Measurements from ENCODE around the gene TSPEAR.

The TSPEAR gene

DNA sequence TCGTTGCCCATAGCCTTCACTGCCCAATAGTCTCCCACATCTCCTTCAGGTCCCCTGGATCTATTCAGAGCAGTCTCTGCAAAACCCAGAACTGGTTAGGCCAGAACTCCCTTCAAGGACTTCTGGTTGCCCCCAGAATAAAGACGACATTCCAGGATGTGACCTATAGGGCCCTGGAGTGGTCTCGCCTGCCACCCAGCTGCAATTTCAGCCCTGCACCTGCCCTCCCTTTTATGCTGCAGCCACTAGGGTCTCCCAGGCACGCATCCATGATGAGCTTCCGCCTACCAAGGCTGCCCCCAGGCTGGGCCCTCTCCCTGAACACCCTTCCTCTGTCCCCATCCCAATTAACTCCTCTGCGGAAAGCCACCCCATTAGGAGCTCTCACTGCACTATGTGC is 7.2 kb upstream of the TSPEAR start:
- DNase-seq, result no peak

DNA sequence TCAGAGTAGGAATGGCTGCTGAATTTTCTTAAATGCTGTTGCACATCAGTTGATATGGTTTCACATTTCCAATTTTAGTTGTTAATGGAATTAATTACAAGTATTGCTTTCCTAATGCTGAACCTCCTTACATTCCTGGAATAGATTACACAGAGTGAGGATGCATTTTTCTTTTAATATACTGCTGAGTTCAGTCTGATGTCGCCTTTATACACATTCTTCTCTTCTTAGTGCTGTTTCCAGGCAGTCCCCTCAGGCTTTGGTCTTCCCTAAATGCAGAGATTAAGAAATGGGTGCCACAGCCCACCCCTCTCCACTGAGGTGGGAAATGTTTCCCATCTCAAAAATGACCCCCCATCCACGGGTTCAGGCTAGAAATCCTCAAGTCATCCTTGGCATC is 6.7 kb upstream of the TSPEAR start:
- DNase-seq, result no peak

DNA sequence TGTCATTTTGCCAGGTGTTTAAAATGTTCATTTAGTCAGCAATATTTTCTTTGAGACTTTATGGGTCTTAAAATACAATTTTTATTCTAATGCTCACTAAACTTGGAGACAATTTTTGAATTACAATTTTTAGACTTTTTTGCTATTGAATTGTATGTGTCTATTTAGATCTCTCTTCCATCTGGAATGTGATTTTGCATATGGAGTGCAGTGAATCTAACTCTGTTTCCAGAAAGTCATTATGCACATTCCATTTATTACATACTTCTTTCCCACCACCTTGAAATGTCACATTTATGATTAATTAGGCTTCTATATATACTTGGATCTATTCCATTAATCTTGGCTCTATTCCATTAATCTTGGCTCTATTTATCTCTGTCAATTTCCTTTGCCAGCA is 5.6 kb upstream of the TSPEAR start:
- DNase-seq, result no peak

DNA sequence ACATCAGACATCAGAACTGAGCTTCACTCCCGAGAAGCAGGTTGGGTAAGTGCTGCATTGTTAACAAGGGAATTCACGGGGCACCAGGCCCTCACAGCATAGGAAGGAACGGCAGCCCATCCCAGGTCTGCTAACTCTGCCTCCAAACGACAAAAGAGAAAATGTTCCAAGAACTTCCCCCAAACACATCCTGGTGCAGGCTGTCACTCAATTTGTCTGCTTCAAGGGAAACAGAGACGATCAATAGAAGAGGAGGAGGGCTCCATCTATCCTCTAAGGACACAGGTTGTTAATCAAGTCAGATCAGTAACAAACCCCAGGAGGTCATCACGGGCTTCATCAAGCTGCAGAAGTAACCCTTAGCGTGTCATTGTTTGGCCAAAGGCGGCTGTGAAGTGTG is 3.5 kb upstream of the TSPEAR start:
- DNase-seq, result no peak

DNA sequence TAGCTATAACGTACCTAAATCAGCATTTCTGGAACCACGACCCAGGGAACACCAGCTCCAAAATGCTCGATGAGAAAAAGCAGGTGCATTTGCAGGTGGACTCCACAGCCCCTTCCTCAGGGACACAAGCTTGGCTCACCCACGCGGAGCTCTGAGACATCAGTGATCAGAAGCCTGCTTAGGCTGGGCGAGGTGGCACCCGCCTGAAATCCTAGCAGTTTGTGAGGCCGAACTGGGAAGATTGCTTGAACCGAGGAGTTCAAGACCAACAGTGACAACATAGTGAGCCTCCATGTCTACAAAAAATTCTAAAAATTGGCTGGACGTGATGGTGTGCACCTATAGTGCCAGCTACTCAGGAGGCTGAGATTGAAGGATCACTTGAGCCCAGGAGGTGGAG is 2.5 kb upstream of the TSPEAR start:
- no peak for DNase-seq

DNA sequence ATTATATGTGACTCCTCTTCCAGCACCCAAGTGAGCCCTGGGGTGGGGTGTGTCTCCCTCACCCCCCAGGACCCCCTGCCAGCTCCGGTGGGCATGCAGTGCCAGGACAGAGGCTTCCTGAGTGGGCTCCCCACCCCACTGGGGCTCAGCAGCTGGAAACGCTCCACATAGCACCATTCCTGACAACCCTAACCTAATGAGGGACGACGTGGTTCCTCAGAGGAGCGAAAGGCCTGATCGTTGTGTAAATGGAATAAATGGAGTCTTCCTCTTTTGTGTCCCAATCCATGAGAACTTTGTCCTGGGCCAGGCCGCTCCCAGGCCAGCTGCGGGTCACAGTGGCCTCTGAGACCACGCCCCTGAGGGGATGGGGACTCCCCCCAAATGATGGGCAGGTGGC is 1.8 kb upstream of the TSPEAR start:
- no peak for DNase-seq

DNA sequence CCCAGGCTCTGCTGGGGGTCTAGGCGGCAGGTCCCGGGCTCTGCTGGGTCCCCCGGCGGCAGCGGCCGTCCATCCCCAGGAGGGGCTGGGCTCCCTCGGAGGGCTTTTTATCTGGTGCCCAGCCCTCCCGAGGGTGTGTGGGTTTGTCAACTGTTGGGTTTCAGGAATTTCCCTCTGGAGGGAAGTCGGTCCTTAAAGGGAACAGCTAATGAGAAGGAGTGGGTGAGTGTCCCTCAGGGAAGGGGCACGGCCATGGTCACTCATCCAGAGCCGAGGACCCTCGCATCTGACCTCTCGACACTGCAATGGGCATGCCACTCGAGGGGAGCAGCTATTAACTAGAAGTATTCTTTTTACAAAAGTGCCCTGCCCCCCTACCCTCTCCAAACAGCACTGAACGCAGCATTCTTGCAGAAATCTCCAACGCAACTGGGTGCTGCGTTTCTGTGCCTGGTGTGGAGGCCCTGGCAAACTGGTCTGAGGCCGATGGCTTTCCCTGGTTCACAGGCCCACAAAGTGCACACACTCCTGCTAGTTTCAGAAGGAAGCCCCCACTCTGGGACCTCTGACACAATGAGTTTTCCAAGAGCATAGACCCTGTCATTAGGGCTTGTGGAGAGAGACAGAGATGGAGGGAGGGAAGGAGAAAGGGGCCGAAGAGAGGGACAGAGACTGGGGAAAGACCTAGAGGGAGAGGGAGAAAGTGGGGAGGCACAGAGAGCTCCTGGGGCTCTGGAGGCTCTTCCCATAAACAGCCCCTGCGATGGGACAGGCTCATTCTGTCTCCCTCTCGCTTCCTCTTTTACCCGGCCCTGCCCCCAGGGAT is 1.0 kb upstream of the TSPEAR start:
- DNase-seq, result no peak

DNA sequence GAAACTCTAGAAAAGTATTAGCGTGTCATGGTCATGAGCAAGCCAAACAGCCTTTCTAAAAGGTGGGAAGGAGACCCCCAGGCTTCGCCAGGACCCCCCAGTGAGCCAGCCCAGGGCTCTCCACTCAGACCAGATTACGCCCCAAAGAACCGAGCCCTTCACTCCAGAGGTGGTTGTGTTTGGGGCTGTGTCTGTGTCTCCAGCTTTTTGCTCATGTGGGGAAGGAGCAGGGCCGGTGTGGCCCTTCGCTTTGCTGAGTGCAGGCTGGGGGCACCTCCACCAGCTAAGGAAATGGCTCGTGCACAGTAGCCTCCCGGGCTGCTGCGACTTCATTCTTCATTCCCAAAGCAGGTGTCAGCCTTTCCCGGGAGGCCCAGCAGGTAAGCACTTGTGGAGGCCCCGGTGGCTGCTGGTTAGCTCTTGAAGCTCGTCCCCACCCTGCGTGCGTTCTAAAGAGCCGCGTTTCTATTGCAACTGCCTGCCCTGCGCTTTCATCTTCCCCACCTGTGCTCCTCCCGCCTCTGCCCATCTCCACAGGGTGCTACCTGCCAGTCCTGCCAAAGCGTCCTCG is 531 bp downstream of the TSPEAR start:
- no peak for DNase-seq

DNA sequence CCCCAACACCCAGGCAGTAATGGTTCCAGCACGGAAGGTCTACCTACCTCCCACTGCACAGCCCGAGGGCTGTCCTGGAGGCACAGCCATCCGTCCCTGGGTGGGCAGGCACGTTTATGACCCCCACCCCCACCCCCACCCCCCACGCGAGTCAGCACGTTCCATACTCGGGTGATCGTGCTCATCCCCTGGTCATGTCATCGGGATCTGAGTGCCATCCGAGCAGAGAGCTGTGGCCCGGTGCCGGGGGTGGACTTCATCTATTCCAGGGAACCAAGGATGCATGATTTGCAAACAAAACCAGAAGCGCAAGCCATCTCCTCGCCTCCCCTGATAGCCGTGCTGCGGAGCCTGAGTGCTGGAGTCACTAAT is 1.1 kb downstream of the TSPEAR start:
- DNase-seq, result no peak

DNA sequence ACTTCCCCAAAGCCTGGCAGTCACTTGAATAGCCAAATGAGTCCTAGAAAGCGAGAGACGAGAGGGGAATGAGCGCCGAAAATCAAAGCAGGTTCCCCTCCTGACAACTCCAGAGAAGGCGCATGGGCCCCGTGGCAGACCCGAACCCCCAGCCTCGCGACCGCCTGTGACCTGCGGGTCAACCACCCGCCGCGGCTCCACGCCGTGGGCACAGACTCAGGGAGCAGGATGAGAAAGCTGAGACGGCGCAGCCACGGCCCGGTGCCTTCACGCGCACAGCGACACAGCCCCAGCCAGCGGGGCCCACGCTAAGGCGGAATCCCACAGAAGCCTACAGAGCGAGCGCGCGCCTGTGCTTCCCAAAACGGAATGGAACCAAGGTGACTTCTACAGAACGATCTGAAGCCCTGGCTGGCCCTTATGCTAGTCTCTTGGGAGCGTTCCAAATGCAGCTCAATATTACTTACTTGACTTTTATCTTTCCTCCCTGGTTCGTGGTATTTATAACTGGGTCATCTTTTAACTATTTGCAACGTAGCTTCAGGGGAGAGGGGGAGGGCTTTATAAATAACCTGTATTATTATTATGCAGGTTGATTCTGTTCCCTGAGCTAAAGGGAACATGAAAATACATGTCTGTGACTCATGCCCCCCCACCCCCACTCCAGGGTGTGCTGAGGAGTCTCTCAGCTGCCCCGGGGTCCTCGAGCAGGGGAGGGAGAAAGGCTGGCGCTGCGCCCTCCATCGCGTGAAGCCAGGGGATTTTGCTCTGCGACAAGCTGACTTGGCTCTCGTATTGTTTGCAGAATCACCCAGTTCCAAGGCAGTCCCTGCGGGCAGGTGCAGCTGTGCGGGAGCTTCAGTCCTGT is 1.7 kb downstream of the TSPEAR start:
- no peak for DNase-seq

DNA sequence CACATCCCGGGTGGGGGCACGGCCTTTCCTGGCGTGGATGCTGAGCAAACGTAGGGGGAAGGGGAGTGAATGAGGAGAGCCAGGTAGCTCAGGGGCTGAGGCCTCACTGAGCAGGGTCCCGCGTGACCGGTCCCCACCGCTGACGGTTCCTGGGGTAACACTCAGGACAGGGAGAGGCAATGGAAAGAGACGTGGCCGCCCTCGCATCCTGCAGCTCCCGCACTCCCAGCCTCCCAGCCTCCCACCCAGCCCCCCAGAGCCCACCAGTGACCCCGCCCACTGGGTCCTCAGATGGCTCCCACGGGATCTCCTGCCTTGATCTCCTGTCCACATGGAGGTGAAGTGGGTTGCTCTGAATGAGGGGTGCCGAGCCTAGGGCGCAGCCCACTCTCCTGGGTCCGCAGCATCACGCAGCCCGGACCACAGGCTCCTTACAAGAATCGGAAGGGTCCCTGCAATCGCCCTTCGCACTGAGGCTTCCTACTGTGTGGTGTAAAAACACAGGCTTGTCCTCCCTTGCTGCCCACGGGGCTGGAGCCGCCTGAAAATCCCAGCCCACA is 2.4 kb downstream of the TSPEAR start:
- DNase-seq, result no peak

DNA sequence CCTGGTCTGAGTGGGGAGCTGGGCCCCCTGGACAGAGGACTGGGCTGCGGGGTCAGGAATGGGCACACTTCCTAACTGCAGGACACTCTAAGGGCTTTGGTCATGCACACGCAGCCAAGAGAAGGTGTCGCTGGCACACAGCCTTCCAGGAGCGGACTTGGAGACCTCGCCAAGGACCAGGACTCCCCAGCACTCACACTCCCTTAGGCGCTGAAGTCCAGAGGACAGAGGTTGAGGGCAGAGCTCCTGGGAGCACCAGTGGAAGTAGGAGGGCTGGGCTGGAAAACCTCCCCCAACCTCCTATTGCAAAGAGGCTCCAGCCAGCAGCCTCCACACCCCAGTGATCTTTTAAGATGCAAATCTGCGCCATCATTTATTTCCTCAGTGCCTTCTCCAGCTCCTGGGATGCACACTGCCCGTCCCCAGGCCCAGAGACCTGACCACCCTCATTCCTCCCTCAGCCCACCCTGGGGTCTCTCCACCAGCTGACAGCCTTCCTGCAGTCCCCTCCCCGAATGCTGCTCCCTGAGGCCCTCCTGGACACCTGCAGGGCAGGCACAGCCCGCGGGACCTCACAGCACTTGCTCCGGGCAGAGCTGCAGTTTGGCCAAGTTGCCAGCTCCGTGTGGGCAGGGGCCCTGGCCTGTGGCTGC is 3.0 kb downstream of the TSPEAR start:
- no peak for DNase-seq

DNA sequence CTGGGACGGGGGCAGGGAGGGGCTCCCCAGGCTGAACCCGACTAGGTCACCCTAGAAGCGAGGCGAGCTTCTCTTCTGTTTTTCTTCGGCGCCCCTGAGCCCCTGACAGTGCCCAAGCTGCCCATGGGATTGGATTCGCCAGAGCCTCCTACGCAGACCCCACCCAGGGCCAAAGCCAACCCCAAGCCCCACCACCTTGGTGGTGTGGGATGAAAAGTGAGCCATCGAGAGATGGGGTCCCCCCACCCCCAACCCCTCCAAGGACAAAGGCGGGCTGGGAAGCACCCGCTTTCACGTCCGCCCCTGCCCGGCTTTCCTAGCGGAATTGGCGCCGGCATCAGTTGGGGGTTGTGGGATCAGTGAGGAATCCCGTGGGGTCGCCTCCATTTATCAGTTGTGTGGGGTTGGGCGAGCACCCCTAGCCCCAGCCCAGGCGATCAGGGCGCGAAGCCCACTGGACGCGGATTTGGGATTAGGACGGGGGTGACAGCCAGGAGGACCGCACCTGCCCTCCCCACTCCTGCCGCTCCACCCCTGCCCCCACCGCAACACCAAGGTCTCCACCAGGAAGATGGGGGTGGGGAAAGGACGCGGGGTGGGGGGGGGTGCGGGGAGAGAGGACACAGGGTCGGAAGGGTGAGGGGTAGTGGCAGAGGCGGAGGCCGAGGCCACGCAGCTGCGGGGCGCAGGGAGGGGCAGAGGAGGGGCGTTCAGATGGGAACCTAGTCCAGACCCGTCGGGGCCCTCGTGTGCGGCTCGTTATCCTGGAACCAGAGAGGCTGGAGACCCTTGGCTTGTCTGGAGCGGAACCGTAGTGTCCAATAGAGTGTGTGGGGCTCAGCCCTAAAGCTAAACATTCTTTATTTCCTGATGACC is 4.4 kb downstream of the TSPEAR start:
- no peak for DNase-seq

DNA sequence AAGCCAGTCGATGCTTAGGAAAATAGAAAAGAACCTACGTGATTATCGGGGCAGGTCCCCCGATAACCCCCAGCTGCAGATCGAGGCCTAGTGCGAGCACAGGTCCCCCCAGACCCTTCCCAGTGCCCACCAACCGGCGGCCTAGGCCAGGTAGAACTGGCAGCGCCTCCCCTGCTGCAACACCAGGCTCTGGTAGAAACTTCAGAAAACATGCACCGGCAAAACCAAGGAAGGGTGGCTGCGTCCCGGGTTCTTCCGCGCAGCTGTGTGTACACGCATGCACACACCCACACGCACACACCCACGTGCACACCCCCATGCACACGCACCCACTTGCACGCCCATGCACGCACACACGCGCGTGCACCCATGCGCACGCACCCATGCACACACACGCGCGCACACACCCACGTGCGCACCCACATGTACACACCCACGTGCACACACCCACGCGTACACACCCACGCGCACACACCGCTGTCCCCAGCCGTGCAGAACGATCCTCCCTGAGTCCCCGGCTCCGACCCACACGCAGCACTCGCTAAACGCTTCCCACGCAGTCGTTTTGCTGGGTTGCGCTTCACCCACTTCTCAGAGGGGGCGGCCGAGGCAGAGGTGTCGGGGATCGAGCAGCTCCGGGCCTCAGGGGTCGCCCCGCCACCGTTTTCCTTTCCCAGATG is 5.2 kb downstream of the TSPEAR start:
- DNase-seq, result no peak

DNA sequence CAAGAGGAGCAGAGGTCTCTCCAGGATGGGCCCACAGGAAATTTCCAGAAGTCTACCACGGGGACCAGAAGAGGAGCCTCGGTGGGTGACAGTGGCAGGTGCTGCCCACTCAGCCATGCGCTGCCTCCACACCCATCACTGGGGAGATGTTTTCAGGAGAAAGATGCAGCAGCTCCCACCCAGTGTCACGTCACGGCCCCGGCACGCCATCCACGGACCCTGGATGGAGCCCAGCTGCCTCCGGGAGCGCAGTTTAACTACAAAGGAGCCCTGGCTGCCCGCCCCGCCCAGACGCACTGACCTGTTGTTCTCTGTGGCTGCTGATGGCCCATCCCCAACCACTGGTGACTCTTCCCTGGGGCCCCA is 6.8 kb downstream of the TSPEAR start:
- DNase-seq, result no peak

DNA sequence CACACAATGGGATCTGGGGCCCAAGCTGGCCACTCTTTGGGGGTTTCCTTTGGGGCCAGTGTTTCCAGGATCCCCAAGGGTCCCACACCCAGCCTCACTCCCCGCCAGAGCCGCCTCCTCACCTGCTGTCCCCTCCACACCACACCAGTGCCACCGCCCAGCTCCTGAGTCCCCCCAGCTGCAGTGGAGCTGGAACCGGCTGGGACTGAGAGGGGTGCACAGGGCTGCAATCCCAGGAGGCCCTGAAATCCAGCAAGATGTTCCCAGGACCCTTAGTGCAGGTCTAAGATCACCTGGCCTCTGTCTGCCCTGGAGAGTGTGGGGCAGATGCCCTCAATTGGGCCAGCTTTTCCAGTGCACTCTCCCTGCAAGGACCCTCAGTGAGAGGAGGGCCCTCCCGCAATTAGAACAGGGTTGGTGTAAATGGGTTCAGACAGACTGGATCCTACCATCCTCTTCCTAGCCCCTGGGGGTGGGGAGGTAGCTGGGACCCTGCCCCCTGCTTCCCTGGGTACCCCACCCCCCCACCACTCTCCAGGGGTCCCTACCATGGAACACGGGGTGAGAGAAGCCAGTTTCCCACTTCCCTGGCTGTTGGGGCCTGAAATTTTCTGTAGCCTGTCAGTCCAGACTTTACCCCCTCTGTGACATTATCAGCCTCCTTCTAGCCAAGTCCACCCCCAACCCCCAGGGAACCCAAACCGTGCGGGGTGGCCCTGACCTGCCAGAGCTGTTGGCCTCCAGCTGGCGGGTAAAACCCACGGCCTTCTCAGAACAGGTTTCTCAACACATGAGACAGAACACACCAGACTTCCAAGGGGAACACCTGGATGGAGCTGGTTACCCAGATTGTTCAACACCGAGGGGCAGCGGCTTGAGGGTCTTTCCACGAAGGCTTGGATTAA is 7.4 kb downstream of the TSPEAR start:
- no peak for DNase-seq

DNA sequence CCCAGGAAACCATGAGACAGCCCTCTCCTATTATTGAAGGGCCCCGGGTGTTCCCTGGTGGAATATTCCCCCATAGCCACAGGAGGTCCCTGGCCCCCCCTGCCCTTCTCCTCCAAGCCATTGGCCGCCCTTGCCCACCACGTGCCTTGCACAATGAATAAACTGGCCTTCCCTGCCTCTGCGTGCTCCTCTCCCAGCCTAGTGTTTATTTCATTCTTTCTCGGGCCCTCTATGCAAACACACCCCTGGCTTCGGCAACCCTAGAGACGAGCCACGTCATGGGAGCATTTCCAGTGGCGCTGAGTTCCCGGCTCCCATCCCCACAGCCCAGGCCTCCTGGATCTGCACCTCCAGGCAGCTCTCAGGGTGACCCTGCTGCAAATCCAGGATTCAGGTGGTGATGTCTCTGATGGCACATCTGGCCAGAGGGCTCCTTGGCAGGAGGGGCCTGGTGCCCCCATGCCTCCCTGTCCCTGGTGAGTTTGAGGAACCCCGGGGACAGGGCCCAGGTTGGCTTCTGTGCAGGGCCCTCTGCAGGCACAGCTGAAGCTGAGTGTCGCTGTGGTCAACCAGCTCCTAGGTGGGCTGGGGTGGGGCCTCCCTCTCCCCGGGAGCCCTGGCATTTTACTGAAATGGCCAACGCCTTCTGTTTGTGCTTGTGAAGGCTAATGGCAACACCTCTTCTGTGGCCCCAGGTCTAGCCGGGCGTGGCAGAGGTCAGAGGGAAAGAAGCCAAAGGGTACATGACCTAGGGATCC is 8.2 kb downstream of the TSPEAR start:
- no peak for DNase-seq

DNA sequence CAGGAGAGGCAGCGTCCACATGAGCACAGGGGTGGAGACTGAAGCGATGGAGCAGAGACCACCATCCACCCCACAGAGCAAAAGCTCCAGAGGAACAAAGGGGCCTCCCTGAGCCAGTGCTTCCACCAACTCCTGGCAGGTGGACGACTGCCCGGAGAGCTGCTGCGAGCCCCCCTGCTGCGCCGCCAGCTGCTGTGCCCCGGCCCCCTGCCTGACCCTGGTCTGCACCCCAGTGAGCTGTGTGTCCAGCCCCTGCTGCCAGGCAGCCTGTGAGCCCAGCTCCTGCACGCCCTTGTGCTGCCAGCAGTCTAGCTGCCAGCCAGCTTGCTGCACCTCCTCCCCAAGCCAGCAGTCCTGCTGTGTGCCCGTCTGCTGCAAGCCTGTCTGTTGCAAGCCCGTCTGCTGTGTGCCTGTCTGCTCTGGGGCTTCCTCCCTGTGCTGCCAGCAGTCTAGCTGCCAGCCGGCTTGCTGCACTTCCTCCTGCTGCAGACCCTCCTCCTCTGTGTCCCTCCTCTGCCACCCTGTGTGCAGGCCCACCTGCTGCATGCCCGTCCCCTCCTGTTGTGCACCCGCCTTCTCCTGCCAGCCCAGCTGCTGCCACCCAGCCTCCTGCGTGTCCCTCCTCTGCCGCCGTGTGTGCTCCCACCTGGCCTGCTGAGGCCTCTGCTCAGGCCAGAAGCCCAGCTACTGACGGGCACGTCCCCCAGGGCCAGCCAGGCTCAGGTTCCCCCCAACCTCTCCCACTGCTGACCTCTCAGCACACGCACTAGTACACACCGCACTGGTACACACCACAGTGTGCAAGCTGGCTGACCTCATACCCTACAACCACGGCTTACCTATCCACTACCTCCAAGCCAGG is 9.0 kb downstream of the TSPEAR start:
- DNase-seq, result no peak

DNA sequence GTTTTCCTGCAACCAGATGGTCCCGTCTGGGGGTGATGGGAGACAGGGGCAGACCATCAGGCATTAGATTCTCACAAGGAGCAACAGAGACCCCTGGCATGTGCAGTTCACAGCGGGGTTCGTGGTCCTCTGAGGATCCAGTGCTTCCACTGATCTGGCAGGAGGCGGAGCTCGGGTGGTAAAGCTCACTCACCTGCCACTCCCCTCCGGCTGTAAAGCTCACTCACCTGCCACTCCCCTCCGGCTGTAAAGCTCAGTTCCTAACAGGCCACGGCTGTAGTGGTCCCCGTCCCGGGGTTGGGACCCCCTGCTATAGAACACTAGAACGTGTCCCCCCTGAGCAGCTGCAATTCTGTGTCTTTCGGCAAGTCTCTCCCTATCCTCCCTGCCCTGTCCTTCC is 9.8 kb downstream of the TSPEAR start:
- DNase-seq, result no peak
